GM19372 (cell line): ENCODE results near the gene ATAD2B.
"Not testable (repeated sequence)": the region's sequence is repeated elsewhere in the genome, so short reads cannot be mapped to it uniquely, and the experiment has no call there.

ENCODE experiments used
- ATAC-seq: cut with Tn5 transposase; IDR thresholded peaks from one replicate; pipeline ENCODE4 v1.9.1; 2021; ENCODE audit warnings: mild to moderate bottlenecking, low read depth, moderate library complexity; ENCODE audit not compliant: unreplicated experiment

The ATAD2B gene

DNA sequence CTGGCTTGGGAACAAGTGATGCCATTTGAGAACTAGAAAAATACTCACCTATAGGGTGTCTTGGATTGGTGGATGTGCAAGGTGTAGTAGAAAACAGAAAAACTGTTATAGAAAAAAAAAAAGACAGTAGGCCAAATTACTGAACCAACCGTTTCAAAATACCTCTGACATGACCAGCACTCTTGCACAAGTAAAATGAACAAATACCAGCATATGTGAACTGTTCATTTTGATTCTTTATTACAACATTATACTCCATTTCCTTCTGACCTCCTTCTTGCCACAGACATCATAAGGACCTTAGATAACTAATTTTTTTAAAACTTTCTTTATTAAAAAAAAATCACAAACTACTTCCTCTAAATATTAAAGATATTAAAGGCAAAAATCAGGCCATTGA, 125.5 kb downstream of the ATAD2B start:
- ATAC-seq = no peak

DNA sequence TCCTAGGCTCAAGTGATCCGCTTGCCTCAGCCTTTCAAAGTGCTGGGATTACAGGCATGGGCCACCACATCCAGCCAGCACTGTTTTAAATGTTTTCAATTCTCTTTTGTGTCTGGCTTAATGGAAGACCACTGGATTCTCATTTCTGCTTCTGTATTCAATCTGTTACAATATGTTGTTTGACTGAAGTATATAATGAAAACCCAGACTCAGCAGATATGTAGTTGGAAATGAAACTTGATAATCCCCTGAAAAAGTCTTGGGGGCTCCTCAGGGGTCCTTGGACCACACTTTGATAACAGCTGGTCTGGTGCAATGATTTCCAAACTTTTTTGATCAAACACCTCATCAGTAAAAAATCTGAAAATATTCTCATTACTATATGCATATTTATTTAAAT, 132.7 kb downstream of the ATAD2B start:
- no peak for ATAC-seq

DNA sequence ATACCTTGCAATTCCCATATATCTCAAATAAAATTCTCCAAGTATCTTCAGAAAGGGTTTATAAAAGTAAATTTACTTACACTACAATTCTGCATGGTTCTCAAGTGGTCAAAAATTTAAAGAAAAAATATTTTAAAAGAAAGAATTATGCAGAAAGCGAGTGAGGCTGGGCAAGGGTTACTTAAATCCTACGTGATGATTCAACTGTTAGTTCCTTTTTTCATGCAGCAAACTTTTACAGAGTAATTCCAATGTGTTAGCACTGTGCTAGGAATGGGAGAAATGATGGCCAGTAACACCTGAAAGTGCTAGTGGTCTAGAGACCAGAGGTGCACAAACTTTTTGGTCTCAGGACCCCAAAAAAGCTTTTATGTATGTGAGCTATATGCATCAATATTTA, 133.4 kb downstream of the ATAD2B start:
- ATAC-seq = no peak

DNA sequence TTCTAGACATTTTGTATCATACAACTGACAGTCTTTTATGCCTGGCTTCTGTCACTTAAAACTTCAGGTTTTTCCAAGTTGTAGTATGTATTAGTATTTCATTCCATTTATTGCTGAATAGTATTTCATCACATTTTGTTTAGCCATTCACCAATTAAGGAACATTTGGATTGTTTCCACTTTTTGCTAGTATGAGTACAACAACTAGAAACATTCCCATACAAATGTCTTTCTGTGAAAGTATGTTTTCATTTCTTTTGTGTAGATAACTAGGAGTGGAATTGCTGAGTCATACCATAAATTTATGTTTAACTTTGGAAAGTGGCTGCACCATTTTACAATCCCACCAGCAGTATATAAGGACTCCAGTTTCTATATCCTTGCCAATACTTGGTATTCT, 135.9 kb downstream of the ATAD2B start:
- ATAC-seq = no peak

DNA sequence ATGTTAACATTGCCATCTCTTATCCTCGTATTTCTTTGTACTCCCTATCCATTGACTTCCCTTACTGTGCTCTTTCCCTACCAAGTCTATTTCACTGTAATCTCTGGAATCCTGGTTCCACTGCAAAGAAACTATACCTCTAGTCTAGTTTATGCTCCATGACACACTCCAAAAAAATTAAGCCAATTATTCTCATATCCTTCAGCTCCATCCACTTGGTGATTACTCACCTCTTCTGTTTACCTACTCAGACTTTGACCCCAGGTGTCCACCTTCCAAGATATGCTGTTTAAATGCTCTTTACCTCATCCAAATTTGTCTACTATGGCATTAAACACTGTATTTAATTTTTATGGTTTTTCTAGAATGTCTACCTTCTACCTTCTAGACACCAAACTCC, 137.9 kb downstream of the ATAD2B start:
- no peak for ATAC-seq

DNA sequence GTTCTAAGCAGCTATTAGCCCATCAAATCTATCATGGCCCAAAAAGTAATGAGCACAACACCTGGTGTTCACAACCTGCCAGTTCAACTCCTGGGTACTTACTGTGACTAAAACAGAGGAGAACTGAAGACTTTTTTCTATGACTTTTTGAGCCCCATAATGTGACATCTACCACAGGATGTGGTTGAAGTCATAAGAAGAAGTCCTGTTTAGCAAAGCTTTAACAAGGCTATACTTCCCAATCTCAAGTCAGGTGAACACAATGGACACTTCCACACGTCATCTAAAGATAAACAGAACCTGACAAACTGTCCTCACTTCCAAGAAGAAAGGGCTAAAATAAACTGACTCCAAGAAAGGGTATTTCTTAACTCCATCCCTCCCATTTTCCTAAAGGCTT, 138.8 kb downstream of the ATAD2B start:
- peak; percentile 94 for ATAC-seq

DNA sequence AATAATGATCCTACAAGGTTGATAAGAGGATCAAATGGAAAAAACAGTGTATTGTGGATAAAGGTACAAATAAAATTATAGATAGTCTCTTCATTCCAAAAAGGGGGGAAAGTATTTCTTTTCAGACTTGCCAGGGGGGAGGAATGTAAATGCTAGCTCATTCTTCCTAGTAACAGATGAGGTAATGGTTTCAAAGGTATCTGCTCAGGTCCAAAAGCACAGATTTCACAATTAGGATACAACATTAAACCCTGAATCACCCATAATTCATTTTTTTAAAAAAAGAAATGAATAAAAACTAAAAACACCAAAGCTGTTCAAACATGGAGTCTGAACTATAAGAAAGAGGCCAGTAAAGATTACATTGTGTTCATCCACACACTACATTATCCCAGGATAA, 142.0 kb downstream of the ATAD2B start:
- no peak for ATAC-seq

DNA sequence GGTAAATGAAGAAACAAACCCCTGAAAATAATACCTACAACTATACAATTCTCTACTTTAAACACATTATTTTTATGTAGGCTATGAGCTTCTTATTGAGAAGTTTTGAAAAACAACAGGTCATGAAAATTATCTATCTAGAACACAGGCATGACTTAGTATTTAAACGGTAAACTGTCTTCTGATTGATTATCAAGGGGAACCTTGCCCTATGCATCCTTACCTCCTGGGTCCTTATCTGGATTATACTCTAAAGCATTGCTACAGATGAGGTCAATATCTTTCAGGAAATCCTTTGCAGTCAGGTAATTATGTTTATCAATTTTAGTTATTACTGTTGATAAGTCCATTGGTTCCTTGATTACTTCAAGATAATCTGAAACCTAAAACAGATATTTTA, 144.3 kb downstream of the ATAD2B start:
- no peak for ATAC-seq

DNA sequence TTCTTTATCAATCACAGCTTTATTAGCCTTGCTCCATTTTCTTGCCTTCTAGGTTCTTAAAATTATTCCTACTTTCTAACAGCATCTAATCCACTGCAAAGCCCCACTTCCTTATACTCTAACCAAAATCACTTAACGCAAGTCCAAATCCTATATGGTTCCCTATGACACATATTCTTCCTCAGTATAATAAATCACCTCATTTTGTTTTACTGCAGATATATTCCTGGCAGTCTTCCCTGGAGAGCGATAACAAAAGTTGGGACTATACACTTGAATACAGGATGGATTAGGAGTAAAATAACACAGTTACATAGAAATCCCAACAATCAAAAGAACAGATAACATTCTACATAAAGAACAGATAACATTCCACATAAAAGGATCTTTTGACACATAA, 144.8 kb downstream of the ATAD2B start:
- ATAC-seq = no peak

DNA sequence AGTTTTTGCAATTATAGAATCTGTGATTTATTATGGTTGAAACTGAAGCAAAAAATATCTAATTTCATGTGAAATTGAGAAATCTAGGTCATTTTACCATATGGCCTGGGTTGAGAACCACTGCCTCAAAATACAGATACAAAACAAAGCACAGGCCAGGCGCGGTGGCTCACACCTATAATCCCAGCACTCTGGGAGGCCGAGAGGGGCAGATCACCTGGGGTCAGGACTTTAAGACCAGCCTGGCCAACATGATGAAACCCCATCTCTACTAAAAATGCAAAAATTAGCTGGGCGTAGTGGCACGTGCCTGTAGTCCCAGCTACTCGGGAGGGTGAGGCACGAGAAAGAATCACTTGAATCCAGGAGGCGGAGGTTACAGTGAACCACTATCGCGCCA, 146.5 kb downstream of the ATAD2B start:
- not testable (repeated sequence) for ATAC-seq

DNA sequence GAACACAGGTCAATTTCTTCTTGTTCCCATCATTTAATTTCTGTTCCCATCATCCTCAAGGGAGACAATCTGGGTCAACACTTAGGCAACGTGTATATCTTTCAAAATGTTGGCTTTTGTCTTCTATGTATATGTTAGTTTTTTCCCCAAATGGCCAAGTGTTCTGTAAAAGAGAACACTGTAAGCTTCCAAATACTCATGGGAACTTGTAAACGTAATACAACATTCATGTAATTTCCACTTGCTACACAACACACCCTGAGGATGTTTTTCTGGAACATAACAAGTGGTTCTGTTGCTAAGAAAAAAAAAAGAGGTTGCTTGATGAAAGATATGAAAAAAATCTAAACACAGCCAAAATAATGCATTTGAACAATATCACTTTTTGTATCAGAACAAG, 149.1 kb downstream of the ATAD2B start:
- ATAC-seq = no peak

DNA sequence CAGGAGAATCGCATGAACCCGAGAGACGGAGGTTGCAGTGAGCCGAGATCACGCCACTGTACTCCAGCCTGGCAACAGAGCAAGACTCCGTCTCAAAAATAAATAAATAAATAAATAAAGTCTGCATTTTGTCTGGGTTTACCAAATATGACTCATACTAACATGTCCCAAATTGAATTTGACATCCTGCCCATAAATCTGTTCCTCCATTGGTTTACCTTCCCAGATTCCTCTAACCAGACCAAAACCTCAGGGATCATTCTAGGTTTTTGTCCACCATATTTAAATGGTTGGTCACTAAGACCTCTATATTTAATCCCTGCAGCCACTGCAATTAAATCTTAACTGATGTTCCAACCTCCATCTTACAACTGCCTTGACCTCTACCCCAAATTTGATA, 150.9 kb downstream of the ATAD2B start:
- ATAC-seq = no peak

DNA sequence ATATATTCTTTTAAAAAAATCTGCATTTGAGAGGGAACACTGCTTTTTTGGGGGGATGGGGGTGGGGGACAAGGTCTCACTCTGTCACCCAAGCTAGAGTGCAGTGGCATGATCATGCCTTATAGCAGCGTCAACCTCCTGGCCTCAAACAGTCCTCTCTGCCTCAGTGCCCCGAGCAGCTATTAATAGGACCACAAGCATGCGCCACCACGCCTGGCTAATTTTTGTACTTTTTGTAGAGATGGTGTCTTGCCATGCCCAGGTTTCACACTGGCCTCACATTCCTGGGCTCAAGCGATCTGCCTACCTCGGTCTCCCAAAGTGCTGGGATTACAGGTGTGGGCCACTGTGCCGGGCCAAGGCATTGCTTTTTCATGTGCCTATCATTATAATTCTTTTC, 154.2 kb downstream of the ATAD2B start:
- no peak for ATAC-seq

DNA sequence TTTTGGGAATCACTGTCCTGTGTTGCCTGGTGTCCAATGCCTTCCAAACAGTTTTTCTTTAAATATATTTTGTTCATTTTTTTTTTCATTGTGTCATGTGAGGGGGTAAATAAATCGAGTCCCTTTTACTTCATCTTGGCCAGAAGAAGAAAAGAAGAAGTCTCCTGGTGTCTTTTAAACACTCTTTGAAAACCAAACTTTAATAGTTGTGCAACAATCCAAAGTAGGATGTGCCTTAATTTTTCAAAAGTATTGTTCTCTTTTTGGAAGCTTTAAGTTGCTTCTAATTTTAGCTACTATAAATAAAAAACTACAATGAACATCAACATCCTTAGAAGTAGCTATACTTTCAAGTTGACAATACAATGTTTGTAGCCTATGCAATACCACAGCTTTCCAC, 154.9 kb downstream of the ATAD2B start:
- no peak for ATAC-seq

DNA sequence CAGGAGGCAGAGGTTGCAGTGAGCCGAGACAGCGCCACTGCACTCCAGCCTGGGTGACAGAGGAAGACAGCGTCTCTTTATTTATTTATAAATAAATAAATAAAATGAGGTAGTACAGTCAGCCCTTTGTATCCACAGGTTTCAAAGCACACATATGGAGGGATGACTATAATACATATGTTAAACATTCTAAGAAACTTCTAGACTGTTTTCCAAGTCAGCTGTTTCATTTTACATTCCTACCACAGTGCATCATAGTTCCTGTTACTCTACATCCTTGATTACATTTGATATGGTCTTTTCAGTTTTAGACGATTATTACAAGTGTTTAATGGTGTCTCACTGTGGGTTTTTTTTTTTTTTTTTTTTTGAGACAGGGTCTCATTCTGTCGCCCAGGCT, 157.6 kb downstream of the ATAD2B start:
- no peak for ATAC-seq

DNA sequence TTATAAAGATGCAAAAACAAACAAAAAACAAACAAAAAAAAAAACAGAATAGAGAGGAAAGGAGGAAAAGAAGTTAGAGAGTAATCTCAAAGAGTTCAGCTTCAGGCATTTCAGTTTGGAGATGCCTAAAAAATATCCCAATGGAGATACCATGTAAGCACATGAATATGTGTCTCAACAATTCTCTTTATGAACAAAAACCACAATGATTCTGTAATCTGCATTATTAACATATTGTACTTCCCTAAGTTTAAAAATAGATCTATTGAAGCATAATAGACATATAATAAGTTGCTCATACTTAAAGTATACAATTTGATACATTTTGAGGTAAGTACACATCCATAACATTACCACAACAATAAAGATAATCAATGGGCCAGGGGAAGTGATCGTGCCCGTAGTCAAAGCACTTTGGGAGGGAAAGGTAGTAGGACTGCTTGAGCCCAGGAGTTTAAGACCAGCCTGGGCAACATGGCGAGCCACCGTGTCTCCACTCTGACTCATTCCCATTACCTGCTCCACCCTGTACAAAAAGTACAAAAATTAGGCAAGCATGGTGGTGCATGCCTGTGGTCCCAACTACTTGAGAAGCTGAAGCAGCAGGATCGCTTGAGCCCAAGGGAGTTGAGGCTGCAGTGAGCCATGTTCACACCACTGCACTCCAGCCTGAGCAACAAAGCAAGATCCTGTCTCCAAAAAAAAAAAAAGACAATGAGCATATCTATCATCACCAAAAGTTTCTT, 158.9 kb downstream of the ATAD2B start:
- ATAC-seq = no peak

DNA sequence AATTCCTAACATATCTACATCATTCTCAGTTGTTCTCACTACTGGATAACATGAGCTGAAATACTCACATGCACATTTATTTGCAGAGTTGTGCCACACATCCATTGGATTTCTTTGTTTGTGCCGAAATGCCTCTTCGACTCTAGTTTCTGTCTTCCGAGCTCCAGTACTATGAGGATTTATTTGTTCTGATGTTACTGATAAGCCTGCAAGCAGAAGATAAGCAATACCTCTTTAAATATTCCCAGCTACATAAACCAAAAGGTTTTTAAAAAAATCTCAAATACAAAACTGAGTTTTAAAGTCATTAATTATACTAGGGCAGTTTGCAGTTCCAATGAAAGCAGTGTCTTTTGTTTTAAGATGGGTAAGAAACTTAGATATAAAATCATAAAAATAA, 164.8 kb downstream of the ATAD2B start:
- no peak for ATAC-seq

DNA sequence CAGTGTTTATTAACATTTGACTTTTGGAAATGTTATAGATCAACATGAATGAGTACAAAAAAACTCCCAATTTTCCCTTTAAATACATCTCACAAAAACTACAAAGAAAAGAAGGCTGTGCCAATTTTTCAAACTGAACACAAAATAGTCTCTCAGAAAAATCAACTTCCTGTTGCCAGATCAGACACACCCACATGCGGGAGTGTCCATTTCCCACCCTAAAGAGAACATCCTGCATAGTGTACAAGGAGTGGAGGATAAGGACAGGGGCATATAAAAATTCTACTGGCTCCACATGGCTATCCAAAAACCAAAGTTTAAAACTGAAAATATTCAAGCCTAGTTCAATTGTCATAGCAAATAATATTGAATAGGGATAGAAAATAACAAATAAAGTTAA, 165.3 kb downstream of the ATAD2B start:
- ATAC-seq = no peak

DNA sequence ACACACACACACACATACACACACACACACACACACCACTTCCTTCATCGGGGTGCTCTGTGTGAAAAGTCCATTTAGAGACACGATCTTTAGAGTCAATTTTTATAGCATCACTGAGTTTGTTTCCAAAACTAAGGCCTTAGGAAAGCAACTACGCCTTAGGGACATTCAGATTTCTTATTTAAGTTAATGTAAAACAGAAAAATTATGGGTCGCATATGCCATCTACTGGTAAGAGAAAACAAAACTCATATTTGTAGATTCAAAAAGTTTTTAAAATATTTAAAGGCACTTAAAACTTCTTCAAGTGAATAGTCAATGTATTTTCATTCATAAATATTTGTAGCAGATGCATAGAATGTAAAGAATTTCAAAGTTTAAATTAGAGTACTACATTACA, 166.2 kb downstream of the ATAD2B start:
- ATAC-seq = no peak

DNA sequence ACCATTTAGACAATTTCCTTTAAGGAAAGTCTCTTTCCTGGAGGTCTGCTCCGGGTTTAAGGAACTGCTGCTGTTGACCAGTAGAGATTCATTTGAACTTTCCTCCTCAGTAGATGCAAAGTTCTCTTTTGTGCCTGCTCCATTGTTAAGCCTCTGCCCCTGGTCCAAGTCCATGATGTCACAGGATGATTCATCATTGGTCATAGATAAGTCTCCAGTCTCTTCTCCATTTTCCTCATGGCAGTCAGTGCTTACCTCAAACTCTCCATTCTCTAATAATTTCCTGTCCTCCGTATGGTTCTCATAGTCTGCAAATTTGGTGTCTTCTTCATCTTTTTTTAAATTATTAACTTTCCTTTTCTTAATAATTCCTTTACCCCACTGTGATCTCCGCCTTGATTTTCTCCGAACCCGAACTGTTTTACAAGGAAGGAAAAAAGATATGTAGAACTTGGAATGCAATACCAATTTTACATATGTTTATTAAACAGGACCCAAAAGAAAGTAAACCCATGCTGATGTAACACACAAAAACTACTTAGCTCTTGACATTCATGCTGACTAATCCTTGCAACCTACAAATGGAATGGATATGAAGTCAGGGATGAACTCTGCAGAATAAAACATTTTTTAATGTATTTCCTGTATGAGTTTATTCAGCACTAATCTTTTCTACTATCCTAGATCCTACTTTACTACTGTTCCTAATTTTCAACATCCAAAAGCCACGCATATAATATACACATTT, 169.1 kb downstream of the ATAD2B start:
- no peak for ATAC-seq

DNA sequence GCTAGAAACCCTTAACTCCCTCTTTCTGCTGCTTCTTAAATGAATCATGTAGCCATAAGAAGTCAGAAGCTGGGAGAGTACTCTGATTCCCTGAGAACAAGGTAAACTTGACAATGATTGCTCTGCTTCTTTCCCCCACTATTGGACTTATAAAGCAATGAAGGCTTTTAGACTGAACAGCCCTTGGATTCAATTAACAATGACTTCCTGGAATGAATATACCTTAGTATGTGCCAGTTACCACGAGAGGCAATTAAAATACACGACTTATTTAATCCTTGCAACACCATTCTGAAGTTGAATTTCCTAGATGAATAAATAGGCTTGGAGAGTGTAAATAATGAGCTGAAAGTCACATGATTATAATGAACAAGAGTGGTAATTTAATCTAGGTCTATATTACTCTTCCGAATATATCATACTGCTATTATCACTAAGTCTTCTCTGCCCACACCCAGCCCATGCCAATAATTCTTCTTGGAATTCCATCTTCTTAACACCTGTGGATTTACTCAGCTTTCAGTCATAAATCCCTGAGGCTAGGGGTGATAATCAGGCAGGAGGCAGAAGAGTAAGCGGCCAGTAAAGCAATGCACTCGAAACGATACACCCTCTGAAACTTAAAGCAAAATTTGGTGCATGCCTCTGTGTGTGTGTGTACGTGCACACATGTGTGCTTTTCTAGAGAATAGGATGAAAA, 170.2 kb downstream of the ATAD2B start:
- no peak for ATAC-seq

DNA sequence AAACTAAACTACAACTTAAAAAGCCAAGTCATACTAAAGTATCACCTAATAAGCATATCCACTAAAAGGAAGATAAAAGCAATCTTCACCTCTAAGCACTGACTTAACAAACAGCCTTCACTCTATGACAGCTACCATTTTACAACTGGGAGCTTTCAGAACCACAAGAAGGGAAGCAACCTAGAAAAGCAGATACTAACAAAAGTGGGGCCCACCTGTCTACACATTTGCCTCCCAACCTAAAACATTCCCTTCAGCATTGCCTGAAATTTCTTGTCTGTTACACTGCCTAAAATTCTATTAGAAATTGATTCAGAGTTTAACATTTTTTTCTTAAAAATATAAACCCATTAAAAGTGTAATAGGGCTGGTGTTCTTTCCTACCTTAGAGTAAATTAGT, 172.0 kb downstream of the ATAD2B start:
- ATAC-seq = no peak
